Renal cortex interstitium (tissue), 11 donors: ENCODE data around the gene HEATR3. TPM values are rescaled to one million over a fixed set of nuclear protein-coding genes. Genes with fewer than 3 reads are reported as not detected.
A peak's percentile ranks its signal among the peaks of the same experiment; 100 is the strongest.

Source experiments
- DNase-seq, 11 donors: peaks; one replicate each; pipeline ENCODE4 v3.0.0-alpha.2; 2013; ENCODE audit warnings: low read depth in 9 of 11, low spot score in 4 of 11; ENCODE audit errors: extremely low read depth in 1 of 11
- polyA plus RNA-seq, 3 donors: library from polyadenylated mRNA; unstranded; fragments of 120-200 nt; gene quantifications; one replicate each; pipeline ENCODE4 v1.2.1, GENCODE V29; 2013; ENCODE audit not compliant: insufficient read length in 3 of 3

Gene HEATR3
- polyA plus RNA-seq, 3 donors, result 15.2 to 21.0 (median 18.2) TPM

- DNase-seq, result no peak
Measured at GRCh38 chr16:50045412-50045811, 20.4 kb upstream of the HEATR3 start.

- no peak for DNase-seq
Measured at GRCh38 chr16:50046853-50047252, 18.9 kb upstream of the HEATR3 start.

- no peak for DNase-seq
Measured at GRCh38 chr16:50047864-50048263, 17.9 kb upstream of the HEATR3 start.

- no peak for DNase-seq
Measured at GRCh38 chr16:50050802-50051201, 15.0 kb upstream of the HEATR3 start.

GRCh38 chr16:50056226-50056625, 9.5 kb upstream of the HEATR3 start:
- no peak for DNase-seq

- no peak for DNase-seq
Measured at GRCh38 chr16:50058091-50058771, 7.5 kb upstream of the HEATR3 start.

GRCh38 chr16:50059111-50059510, 6.7 kb upstream of the HEATR3 start:
- DNase-seq, result no peak

GRCh38 chr16:50059669-50060068, 6.1 kb upstream of the HEATR3 start:
- no peak for DNase-seq

- DNase-seq, result no peak
Measured at GRCh38 chr16:50061326-50061725, 4.4 kb upstream of the HEATR3 start.

- no peak for DNase-seq
Measured at GRCh38 chr16:50065241-50065623, 538 bp upstream of the HEATR3 start.

- DNase-seq, result peak in 1 of 11 donors; percentile 7
Measured at GRCh38 chr16:50066482-50067289, 916 bp downstream of the HEATR3 start.

- peak in 7 of 11 donors; percentile 4 to 45 (median 24) for DNase-seq
Measured at GRCh38 chr16:50067290-50067853, 1.6 kb downstream of the HEATR3 start.

- no peak for DNase-seq
Measured at GRCh38 chr16:50068550-50068949, 2.8 kb downstream of the HEATR3 start.

GRCh38 chr16:50069060-50069459, 3.3 kb downstream of the HEATR3 start:
- no peak for DNase-seq

GRCh38 chr16:50071075-50071671, 5.4 kb downstream of the HEATR3 start:
- no peak for DNase-seq

- no peak for DNase-seq
Measured at GRCh38 chr16:50072730-50073129, 7.0 kb downstream of the HEATR3 start.

GRCh38 chr16:50079397-50080140, 13.8 kb downstream of the HEATR3 start:
- no peak for DNase-seq

- no peak for DNase-seq
Measured at GRCh38 chr16:50081428-50082018, 15.8 kb downstream of the HEATR3 start.

- DNase-seq, result no peak
Measured at GRCh38 chr16:50083996-50084395, 18.2 kb downstream of the HEATR3 start.
